Erythroblast (primary cell): ENCODE results near the gene CCDC134.

ENCODE experiments used
- GATA1 ChIP-seq: IDR thresholded peaks from 2 replicates; pipeline ENCODE4 v1.6.1; 2011; ENCODE audit warnings: low read depth, mild to moderate bottlenecking, control low read depth, low read length, moderate library complexity
- POLR2A ChIP-seq: IDR thresholded peaks from 2 replicates; pipeline ENCODE4 v1.6.1; 2011; ENCODE audit warnings: mild to moderate bottlenecking, low read length

DNA sequence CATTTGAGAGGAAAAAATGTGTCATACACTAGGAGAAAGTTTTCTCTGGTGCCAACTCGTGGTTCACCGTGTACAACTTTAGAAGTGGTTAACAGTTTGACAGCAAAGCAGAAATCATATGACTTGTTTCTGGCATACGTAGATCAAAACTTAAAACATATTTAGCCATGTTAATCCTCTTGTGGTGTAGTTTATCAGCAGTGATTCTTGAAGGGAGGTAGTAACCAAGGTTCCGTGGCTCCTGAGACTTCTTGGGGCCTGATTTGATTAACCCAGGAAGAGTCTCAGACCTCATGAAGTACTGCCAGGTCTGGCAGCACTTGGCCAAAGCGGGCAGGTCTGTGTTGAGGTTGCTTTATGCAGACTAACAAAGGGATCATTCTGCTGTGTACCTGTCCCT lies 72.9 kb downstream of the CCDC134 start:
- TF ChIP-seq GATA1 (no peak), POLR2A (no peak)
